Thymus (tissue), 11 donors: ENCODE measurements around the gene ATG9B. TPM values are rescaled to one million over a fixed set of nuclear protein-coding genes. Genes with fewer than 3 reads are reported as not detected.

Experiments
- DNase-seq, 9 donors: peaks; one replicate each; pipeline ENCODE4 v3.0.0-alpha.2; 2013; ENCODE audit warnings: low spot score in 9 of 9, low read depth in 6 of 9, missing footprints in 1 of 9
- H3K27ac ChIP-seq, 2 donors: one replicate each; pipeline ENCODE4 v1.5.1; 2013; ENCODE audit warnings: control low read depth in 1 of 2, low read depth in 1 of 2, low read length in 1 of 2, mild to moderate bottlenecking in 1 of 2, moderate library complexity in 1 of 2
- H3K27me3 ChIP-seq, 2 donors: one replicate each; pipeline ENCODE4 v1.5.1; 2013; ENCODE audit warnings: low read length in 1 of 2; ENCODE audit not compliant: control insufficient read depth in 2 of 2, insufficient read depth in 1 of 2
- H3K36me3 ChIP-seq, 2 donors: one replicate each; pipeline ENCODE4 v1.5.1; 2013; ENCODE audit warnings: low read length in 1 of 2, mild to moderate bottlenecking in 1 of 2, moderate library complexity in 1 of 2; ENCODE audit not compliant: control insufficient read depth in 2 of 2, insufficient read depth in 2 of 2
- H3K4me1 ChIP-seq, 2 donors: one replicate each; pipeline ENCODE4 v1.5.1; 2013; ENCODE audit warnings: low read length in 2 of 2; ENCODE audit not compliant: control insufficient read depth in 2 of 2, insufficient read depth in 2 of 2
- H3K4me3 ChIP-seq, 2 donors: one replicate each; pipeline ENCODE4 v1.5.1; 2013; ENCODE audit warnings: low read length in 2 of 2, control low read depth in 1 of 2, mild to moderate bottlenecking in 1 of 2
- H3K9me3 ChIP-seq, 2 donors: one replicate each; pipeline ENCODE4 v1.5.1; 2013; ENCODE audit warnings: low read length in 1 of 2, mild to moderate bottlenecking in 1 of 2; ENCODE audit not compliant: control insufficient read depth in 2 of 2, insufficient read depth in 1 of 2
- WGBS: extraction: QIAGEN DNeasy Blood & Tissue Kit; methylation state at CpG from one replicate; pipeline ENCODE4 v1.1.7; 2013; 5-methylcytosine and 5-hydroxymethylcytosine counted together
- polyA plus RNA-seq: library from polyadenylated mRNA; stranded (reverse); fragments of 200-250 nt; gene quantifications from one replicate; pipeline ENCODE4 v1.2.3, GENCODE V29; 2013
- total RNA-seq: library from RNA; stranded (reverse); fragments of 120-200 nt; gene quantifications from one replicate; pipeline ENCODE4 v1.2.4, GENCODE V29; 2013
- donor health status: healthy.

ATG9B gene
- total and polyA plus RNA-seq, 2 donors: 1.6 to 8.0 TPM

DNA sequence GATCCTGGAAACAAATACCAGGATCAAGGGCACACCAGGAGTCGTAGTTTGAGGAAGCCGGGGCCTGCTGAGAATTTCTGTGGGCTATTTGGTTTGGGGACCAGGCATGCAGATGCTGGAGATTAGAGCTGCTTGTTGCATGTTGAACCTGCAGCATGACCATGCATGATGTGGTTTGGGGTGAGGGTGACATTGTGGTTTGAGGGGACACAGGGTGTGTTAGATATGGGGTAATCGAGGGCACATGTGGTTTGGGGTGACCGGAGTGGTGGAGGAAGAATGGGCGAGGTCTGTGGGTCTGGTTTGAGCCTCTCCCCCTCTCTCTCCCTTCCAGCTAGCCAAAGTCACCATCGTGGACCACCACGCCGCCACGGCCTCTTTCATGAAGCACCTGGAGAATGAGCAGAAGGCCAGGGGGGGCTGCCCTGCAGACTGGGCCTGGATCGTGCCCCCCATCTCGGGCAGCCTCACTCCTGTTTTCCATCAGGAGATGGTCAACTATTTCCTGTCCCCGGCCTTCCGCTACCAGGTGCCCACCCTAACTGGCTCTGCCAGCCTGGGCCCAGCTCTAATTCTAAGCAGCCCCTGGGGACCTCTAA is 23.3 kb downstream of the ATG9B start:
- Histone ChIP-seq H3K9me3 (no peaks in the 10 kb centered on the region), H3K36me3 (no peaks in the 10 kb centered on the region), H3K27ac (no peak overlapping the region), H3K4me3 (no peak overlapping the region), H3K27me3 (peaks cover 0 to 25% of the 10 kb centered on the region in 2 donors), H3K4me1 (peaks cover 8 to 17% of the 10 kb centered on the region in 2 donors)
- 82% methylated on average over 13 of the region's 13 CpGs for WGBS
- no peak for DNase-seq

DNA sequence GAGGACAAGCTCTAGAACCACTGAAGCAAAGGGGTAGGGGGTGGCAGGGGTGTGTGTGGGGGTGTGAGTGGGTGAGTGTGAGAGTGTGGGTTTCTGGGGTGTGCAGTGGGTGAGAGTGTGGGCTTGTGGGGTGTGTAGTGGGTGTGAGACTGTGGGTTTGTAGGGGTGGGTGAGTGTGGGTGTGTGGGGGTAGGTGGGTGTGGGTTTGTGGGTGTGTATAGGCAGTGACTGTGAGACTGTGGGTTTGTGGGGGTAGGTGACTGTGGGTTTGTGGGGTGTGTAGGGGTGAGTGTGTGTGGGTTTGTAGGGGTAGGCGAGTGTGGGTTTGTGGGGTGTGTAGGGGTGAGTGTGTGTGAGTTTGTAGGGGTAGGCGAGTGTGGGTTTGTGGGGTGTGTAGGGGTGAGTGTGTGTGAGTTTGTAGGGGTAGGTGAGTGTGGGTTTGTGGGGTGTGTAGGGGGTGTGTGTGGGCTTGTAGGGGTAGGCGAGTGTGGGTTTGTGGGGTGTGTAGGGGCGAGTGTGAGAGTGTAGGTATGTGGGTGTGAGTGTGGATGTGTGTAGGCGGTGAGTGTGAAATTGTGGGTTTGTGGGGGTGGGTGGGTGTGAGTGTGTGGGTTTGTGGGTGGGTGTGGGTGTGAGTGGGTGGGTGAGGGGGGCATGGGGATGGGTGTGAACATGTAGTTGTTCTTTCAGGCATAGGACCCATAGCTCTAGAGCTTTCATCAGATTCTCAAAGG is 24.6 kb downstream of the ATG9B start:
- WGBS: 81% methylated on average over 5 of the region's 5 CpGs

DNA sequence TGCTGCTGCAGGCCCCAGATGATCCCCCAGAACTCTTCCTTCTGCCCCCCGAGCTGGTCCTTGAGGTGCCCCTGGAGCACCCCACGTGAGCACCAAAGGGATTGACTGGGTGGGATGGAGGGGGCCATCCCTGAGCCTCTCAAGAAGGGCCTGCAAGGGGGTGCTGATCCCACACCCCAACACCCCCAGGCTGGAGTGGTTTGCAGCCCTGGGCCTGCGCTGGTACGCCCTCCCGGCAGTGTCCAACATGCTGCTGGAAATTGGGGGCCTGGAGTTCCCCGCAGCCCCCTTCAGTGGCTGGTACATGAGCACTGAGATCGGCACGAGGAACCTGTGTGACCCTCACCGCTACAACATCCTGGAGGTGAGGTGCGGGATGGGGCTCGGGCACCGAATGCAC is 25.3 kb downstream of the ATG9B start:
- Histone ChIP-seq H3K27ac (no peak overlapping the region), H3K36me3 (no peaks in the 10 kb centered on the region), H3K4me3 (no peak overlapping the region), H3K9me3 (no peaks in the 10 kb centered on the region), H3K4me1 (peaks cover 8 to 28% of the 10 kb centered on the region in 2 donors), H3K27me3 (peaks cover 0 to 36% of the 10 kb centered on the region in 2 donors)
- DNase-seq: no peak
- 98% methylated on average over 12 of the region's 12 CpGs for WGBS

More for the DNA sequence above, 24.6 kb downstream of the ATG9B start:
- no peak for DNase-seq
- Histone ChIP-seq H3K4me3 (no peak overlapping the region), H3K9me3 (no peaks in the 10 kb centered on the region), H3K27ac (no peak overlapping the region), H3K4me1 (peaks cover 8 to 22% of the 10 kb centered on the region in 2 donors), H3K36me3 (no peaks in the 10 kb centered on the region), H3K27me3 (peaks cover 0 to 31% of the 10 kb centered on the region in 2 donors)

DNA sequence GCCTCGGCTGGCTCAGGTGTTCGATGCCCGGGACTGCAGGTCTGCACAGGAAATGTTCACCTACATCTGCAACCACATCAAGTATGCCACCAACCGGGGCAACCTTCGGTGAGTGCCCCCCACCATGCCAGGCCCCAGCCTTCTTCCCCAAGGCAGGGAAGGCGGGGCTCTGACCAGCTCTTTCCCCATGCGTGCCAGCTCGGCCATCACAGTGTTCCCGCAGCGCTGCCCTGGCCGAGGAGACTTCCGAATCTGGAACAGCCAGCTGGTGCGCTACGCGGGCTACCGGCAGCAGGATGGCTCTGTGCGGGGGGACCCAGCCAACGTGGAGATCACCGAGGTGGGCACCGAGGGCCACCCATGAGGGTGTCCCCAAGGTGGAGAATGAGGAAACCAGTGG is 26.0 kb downstream of the ATG9B start:
- Histone ChIP-seq H3K4me3 (no peak overlapping the region), H3K27ac (no peak overlapping the region), H3K36me3 (no peaks in the 10 kb centered on the region), H3K27me3 (peaks cover 0 to 39% of the 10 kb centered on the region in 2 donors), H3K4me1 (peaks cover 8 to 28% of the 10 kb centered on the region in 2 donors), H3K9me3 (no peaks in the 10 kb centered on the region)
- no peak for DNase-seq
- WGBS: 73% methylated on average over 20 of the region's 20 CpGs

DNA sequence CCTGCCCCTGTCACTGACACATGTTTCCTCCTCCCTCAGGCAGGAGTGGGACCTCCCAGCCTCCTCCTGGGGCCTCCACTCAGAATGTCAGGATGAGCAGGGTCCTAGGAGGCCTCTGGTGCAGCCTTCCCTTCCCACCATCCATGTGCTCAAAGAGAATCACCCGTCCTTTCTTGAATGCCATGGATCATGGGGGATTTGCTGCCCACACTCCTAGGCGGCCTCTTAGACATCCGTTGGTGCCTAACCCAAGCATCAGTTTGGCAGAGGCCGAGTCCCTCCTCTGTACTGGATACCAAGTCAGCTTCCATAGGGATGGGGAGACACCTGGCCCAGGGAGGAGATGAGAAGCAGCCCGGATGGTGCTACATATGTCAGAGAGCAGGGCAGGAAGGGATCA is 26.5 kb downstream of the ATG9B start:
- no peaks in the 10 kb centered on the region for H3K9me3 ChIP-seq
- H3K4me1 ChIP-seq: peaks cover 8 to 28% of the 10 kb centered on the region in 2 donors
- no peaks in the 10 kb centered on the region for H3K36me3 ChIP-seq
- H3K4me3 ChIP-seq: no peak overlapping the region
- 97% methylated on average over 5 of the region's 5 CpGs for WGBS
- H3K27ac ChIP-seq: no peak overlapping the region
- H3K27me3 ChIP-seq: peaks cover 0 to 39% of the 10 kb centered on the region in 2 donors
- no peak for DNase-seq

DNA sequence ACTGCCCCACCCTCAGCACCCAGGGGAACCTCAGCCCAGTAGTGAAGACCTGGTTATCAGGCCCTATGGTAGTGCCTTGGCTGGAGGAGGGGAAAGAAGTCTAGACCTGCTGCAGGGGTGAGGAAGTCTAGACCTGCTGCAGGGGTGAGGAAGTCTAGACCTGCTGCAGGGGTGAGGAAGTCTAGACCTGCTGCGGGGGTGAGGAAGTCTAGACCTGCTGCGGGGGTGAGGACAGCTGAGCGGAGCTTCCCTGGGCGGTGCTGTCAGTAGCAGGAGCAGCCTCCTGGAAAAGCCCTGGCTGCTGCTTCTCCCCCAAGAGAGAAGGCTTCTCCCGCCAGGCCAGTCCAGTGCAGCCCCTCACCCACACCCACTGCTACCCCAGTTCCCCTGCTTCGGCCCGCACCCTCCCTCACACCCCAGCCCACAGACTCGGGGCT is 27.2 kb downstream of the ATG9B start:
- peaks cover 0 to 39% of the 10 kb centered on the region in 2 donors for H3K27me3 ChIP-seq
- H3K4me1 ChIP-seq: peaks cover 8 to 28% of the 10 kb centered on the region in 2 donors
- H3K4me3 ChIP-seq: no peak overlapping the region
- H3K9me3 ChIP-seq: no peaks in the 10 kb centered on the region
- 78% methylated on average over 8 of the region's 8 CpGs for WGBS
- no peak for DNase-seq
- no peaks in the 10 kb centered on the region for H3K36me3 ChIP-seq
- H3K27ac ChIP-seq: no peak overlapping the region

DNA sequence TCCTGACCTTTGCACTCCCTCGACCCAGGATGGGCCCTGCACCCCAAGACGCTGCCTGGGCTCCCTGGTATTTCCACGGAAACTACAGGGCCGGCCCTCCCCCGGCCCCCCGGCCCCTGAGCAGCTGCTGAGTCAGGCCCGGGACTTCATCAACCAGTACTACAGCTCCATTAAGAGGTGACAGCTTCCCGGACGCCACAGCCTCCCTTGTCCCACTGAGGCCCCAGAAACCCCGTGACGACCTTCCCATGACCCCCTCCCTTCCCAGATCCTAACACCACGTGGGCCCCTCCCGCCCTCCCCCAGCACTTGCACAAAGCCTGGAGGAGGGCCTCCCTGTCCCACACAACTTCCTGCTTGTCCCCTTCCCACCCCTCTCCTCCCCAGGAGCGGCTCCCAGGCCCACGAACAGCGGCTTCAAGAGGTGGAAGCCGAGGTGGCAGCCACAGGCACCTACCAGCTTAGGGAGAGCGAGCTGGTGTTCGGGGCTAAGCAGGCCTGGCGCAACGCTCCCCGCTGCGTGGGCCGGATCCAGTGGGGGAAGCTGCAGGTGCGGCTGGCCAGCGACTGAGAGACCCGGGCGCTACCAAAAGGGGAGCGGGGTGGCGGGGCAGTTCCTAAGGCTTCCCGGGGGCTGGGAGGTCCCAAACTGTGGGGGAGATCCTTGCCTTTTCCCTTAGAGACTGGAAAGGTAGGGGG is 27.8 kb downstream of the ATG9B start:
- Histone ChIP-seq H3K27ac (no peak overlapping the region), H3K27me3 (peaks cover 0 to 39% of the 10 kb centered on the region in 2 donors), H3K4me3 (no peak overlapping the region), H3K4me1 (peaks cover 8 to 28% of the 10 kb centered on the region in 2 donors), H3K9me3 (peaks cover 0 to under 1% of the 10 kb centered on the region in 2 donors), H3K36me3 (no peaks in the 10 kb centered on the region)
- 11% methylated on average over 31 of the region's 31 CpGs for WGBS
- no peak for DNase-seq

DNA sequence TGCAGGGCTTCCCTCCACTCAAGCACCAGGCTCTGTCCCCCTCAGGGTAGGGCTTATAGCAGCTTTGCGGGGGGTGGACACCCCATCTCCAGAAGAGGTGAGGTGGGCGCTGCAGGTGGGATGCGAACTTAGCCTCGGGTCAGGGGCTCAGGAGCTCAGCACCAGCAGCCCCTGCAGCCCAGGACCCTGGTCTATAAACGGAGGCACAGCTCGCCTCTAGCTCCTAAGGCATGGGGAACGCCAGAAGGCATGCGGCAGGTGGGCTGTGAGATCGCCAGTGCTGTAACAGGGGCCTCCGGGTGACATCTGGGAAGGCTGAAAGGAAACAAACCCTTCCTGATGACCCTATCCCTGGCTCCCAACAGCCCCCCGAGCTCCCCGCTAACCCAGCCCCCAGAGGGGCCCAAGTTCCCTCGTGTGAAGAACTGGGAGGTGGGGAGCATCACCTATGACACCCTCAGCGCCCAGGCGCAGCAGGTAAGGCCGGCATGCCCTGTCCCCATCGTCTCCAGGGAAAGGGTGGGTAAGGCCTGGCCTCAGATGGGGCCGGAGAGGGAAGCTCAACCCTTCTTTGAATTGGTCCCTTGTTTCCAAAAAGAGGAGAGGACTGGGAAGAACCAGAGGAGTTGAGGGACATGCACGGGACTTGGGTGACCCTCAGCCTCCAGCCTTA is 29.3 kb downstream of the ATG9B start:
- Histone ChIP-seq H3K4me3 (no peak overlapping the region), H3K9me3 (peaks cover 0 to 12% of the 10 kb centered on the region in 2 donors), H3K4me1 (peaks cover 8 to 28% of the 10 kb centered on the region in 2 donors), H3K27me3 (peaks cover 0 to 41% of the 10 kb centered on the region in 2 donors), H3K27ac (no peak overlapping the region), H3K36me3 (no peaks in the 10 kb centered on the region)
- DNase-seq: no peak
- 36% methylated on average over 19 of the region's 19 CpGs for WGBS
